ENCODE data around the gene PLCD1.

The PLCD1 gene

GRCh38 chr3:37957539-37957936 is 71.9 kb downstream of the PLCD1 start:
- no peak for DNase-seq
